Endothelial cell of hepatic sinusoid (primary cell): Measurements from ENCODE around the gene SCN2B.

ENCODE experiments used
- in situ Hi-C: cut with HindIII; loops from 2 replicates; pipeline ENCODE4 v1.10.0; 2017; ENCODE audit warnings: low sequenced_read_pairs

The SCN2B gene

GRCh38 chr11:118155776-118156530, 20.5 kb downstream of the SCN2B start:
- in situ Hi-C loops = no loop called here

DNA sequence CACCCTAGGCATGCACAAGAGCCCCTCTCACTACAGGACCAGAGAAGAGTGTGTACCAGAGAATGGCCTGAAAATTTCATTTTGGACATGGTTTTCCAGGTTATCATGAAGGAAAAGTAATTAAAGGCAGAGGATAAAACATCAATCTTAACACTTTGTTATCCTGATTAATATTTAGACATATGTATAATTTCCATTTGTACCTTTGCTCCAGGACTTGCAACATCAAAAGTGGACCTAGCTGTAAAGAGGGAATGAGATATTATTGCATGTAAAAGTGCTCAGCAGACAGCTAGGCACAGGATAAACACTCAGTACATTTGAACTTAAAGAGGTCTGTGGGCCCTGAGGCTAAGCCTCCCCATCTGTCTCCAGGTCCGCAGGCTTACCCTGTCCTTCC, 21.8 kb downstream of the SCN2B start:
- in situ Hi-C loops = no loop called here

GRCh38 chr11:118153976-118154375, 22.5 kb downstream of the SCN2B start:
- in situ Hi-C loops = no loop called here

- in situ Hi-C loops = no loop called here
Observed at GRCh38 chr11:118153516-118153915, 22.9 kb downstream of the SCN2B start.

- in situ Hi-C loops = no loop called here
Observed at GRCh38 chr11:118152552-118153471, 23.6 kb downstream of the SCN2B start, which contains the start of gene SCN4B. Gene SCN4B, minus strand, starts transcription at chr11:118152823. Its CDS starts 150 bp downstream, at chr11:118152673.

DNA sequence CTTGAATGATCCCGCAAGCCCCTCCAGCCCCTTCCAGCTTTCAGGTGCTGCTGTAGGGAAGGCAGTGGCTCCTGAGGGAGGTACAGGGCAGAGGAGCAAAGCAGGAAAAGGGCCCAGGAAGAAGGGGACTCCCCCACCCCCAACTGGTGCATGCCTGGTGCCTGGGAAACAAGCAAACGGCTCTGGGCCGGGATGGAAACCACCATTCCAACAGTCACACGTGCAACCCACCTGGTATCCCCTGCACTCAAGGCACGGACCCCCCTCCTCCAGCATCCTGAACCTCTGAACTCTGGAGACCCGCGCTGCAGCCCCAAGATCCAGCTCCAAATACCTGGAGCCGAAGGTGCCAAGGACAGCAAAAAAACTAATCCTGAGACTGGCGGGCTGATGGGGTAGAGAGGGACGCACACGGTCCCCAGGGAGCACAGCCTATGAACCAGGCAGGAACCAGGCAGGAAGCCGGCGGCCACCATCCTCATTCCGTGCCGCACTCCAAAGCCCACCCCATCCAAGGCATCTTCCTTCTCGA, 24.4 kb downstream of the SCN2B start:
- in situ Hi-C loops = no loop called here

GRCh38 chr11:118151431-118151830, 25.0 kb downstream of the SCN2B start:
- in situ Hi-C loops = no loop called here

DNA sequence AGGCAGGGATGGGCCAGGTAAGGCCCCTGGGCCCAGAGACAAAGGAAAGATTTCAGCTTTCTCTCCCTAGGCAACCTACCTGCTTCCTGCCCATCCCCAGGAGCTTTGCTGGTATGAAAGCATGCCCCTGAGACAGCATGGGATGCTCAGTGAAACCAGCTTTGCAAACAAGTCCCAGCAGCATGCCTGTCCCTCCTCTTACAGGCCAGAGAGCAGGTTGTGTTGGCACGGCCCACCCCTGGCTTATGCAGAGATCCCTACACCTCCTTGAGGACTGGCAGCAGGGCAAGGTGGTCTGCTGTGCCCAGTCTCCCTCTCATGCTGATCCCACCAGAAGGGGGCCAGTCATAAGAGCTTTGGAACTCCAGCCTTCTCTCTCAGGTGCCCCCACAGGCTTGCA, 26.9 kb downstream of the SCN2B start:
- in situ Hi-C loops = no loop called here

GRCh38 chr11:118148856-118149255, 27.6 kb downstream of the SCN2B start:
- in situ Hi-C loops = no loop called here

DNA sequence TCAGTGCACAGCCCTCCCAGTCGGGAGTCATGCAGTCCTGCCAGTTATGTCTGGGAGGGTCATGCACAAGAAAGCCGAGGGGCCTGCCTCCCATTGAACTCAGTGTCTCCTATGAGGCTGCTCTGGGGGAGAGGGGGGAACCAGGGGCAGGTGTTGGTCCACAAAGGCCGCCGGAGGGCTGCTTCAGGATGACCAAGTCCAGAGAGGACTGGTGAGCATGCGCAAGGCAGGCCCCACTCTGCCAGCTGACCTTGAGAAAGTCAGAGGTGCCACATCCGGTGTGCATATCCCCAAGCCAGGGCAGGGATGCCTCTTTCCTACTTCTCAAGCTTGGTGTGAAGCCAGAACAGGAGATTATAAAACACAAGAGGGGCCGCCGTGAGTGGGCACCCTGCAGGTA, 28.2 kb downstream of the SCN2B start:
- in situ Hi-C loops = no loop called here

- in situ Hi-C loops = no loop called here
Observed at GRCh38 chr11:118147502-118147901, 28.9 kb downstream of the SCN2B start.

GRCh38 chr11:118146554-118146953, 29.9 kb downstream of the SCN2B start:
- in situ Hi-C loops = no loop called here

- in situ Hi-C loops = no loop called here
Observed at GRCh38 chr11:118145285-118146227, 30.9 kb downstream of the SCN2B start.

- in situ Hi-C loops = no loop called here
Observed at GRCh38 chr11:118144301-118145268, 31.9 kb downstream of the SCN2B start.

GRCh38 chr11:118143661-118144185, 32.7 kb downstream of the SCN2B start:
- in situ Hi-C loops = no loop called here

- in situ Hi-C loops = no loop called here
Observed at GRCh38 chr11:118142809-118143208, 33.6 kb downstream of the SCN2B start.

DNA sequence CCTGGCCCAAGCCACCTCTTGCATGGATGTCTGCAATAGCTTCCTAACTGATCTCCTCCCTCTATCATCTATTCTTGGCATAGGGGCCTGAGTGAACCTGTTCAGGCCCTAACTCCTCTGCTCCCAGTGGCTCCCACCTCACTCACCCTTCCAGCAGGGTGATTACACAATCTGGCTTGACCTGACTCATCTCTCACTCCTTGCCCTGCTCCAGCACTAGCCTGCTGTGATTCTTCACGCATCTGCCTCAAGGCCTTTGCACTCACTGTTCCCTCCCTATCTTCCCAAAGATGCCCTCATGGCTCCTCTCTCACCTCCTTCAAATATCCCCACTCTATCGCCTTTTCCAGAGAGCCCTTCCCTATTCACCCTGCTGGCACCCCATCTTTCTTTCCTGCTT, 34.4 kb downstream of the SCN2B start:
- in situ Hi-C loops = no loop called here

GRCh38 chr11:118139578-118139977, 36.9 kb downstream of the SCN2B start:
- in situ Hi-C loops = loop anchor here (5.0 kb wide), 1 partner anchor 33 kb away; no protein-coding TSS in a partner anchor

DNA sequence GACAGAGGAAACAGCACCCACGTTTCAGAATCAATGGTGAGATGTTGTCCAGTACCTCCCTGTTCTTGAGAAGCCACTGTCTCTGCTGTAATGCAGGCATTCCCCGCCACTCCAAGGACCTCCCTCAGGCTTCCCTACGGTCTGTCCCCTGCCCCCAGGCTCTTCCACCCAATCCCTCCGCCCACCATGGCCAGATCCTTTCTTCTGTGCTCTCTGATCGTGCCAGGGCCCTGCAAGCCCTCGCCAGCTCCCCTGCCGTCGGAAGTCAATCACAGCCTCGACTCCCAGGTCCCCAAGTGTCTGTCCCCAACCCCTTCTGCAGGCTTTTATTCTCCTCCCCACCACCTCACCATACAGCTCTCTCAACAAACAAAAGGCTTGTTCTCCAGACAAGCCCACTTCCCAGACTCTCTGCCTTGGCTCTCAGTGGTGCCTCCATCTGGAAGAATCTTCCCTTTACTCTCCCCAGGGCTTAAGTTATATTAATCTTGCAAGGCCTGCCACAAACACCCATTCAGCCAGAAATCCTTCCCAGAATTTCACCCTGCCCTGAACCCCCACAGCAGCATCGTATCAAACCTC, 37.5 kb downstream of the SCN2B start:
- in situ Hi-C loops = loop anchor here (5.0 kb wide), 1 partner anchor 33 kb away; no protein-coding TSS in a partner anchor
